ENCODE results near the gene RARS1.

RARS1 gene

DNA sequence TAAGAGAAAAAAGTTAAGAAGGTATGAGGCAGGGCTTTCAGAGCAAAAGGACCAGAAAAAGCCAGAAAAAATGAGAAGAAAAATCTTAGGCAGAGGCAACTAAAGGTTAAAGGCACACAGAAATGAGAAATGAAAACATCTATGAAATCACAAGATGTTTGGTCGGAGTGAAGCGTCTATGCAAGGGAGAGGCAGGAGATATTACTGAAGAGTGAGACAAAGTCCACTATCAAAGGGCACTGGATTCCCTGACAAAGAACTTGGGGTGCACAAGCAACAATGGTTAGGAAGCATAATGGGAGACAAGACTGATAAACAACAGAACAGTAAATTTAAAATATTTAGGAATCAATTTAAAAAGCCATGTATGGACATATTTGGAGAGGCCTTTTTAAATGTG, 76.0 kb downstream of the RARS1 start:
- DNase-seq = no peak

DNA sequence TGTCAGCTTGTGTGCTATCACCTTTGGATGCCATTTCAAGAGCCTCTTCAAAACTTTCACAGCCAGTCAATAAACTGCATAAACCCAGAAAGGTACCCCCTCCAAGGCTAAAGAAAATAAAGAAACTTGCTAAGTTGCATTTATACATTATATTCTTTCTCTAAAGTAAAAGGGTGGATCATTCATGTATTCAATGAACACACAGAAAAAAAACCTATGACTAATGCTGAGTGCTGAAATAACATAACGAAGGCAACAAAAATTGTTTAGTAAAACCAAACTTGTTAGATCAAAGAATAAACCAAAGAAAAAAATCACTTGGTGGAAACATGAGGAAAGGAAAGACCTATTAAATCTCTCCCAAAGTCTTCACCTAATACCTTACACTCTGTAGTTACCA, 77.7 kb downstream of the RARS1 start:
- no peak for DNase-seq

DNA sequence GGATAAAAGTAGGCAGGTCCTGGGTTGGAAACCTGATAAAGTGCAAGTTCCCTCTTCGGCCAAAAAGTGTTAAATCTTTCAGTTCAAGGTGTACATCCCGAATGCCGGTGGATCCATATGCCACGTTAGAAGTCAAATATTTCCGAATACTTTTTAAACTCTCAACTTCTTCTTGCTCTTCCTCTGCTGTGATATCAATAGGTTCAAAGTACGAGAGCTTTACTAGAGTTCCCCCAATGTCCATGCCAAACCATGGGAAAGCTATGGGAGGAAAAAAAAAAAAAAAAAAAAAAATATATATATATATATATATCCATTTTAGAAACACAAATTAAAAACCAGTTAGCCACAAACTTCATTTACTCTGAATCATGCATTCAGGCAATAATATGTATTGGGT, 82.5 kb downstream of the RARS1 start:
- no peak for DNase-seq
